K562 (cell line): ENCODE results near the gene SLC34A1. TPM values are rescaled to one million over a fixed set of nuclear protein-coding genes. Genes with fewer than 3 reads are reported as not detected.
A peak's percentile ranks its signal among the peaks of the same experiment; 100 is the strongest.

Source experiments
- ASH1L ChIP-seq: fragments of 450-650 bp; IDR thresholded peaks from 2 replicates; pipeline ENCODE4 v1.6.1; 2018; ENCODE audit warnings: borderline replicate concordance, mild to moderate bottlenecking, low read depth; ENCODE audit not compliant: partially characterized antibody
- CEBPG ChIP-seq, 3 experiments: fragments of 200-800 bp in 1 of 3; sonication (Bioruptor generic) in 1 of 3; sonication (generic) in 1 of 3; formaldehyde crosslinking in 1 of 3; IDR thresholded peaks in 2 of 3; conservative IDR thresholded peaks in 1 of 3; 2 replicates each; pipeline versions ENCODE4 v1.6.1 to v1.8.0; 2016 to 2022; ENCODE audit warnings: missing compliant biosample characterization in 2 of 3, missing genetic modification characterization in 2 of 3, mild to moderate bottlenecking in 1 of 3, missing genetic modification reagents in 1 of 3
- FOXA3 ChIP-seq, 2 experiments: fragments of 450-650 bp in 1 of 2; sonication (generic) in 1 of 2; formaldehyde crosslinking; IDR thresholded peaks in 1 of 2; conservative IDR thresholded peaks in 1 of 2; 2 replicates each; pipeline versions ENCODE4 v1.4.0 to v1.8.0; 2020 to 2022; ENCODE audit warnings: mild to moderate bottlenecking in 2 of 2, missing genetic modification reagents in 1 of 2
- PHF8 ChIP-seq: fragments of 200-600 bp; sonication (generic); IDR thresholded peaks from 2 replicates; pipeline ENCODE4 v1.6.1; 2012; ENCODE audit warnings: mixed run types, mild to moderate bottlenecking, inconsistent platforms, low read length, moderate library complexity, borderline replicate concordance
- RNF2 ChIP-seq: sonication (generic); IDR thresholded peaks from 2 replicates; pipeline ENCODE4 v1.6.1; 2016
- SMARCA5 ChIP-seq: fragments of 450-650 bp; IDR thresholded peaks from 2 replicates; pipeline ENCODE4 v1.6.1; 2016
- ZC3H11A ChIP-seq: IDR thresholded peaks from 2 replicates; pipeline ENCODE4 v1.6.1; 2012; ENCODE audit warnings: low read depth, low read length, improper control_type of control experiment
- ZFP30 ChIP-seq: fragments of 250-450 bp; sonication (Bioruptor Pico); IDR thresholded peaks from 2 replicates; pipeline ENCODE4 v1.8.0; 2022; ENCODE audit warnings: moderate library complexity, mild to moderate bottlenecking, inconsistent platforms, borderline replicate concordance
- ZNF165 ChIP-seq: fragments of 250-450 bp; sonication (Bioruptor Pico); IDR thresholded peaks from 2 replicates; pipeline ENCODE4 v1.4.0; 2020; ENCODE audit warnings: borderline replicate concordance
- ZNF232 ChIP-seq: sonication (generic); formaldehyde crosslinking; IDR thresholded peaks from 2 replicates; pipeline ENCODE4 v1.8.0; 2022; ENCODE audit warnings: mild to moderate bottlenecking, missing genetic modification reagents
- ZNF589 ChIP-seq: fragments of 200-800 bp; sonication (Bioruptor generic); IDR thresholded peaks from 2 replicates; pipeline ENCODE4 v1.6.1; 2016; ENCODE audit warnings: low read depth, missing genetic modification characterization, missing compliant biosample characterization
- polyA plus RNA-seq, 8 experiments: library from polyadenylated mRNA; depleted of rRNA in 4 of 8; stranded (reverse) in 5 of 8; unstranded in 3 of 8; fragments of >200 nt; fragmentation: Nextera tagmentation in 2 of 8; fragmentation: Illumina TruSeq in 1 of 8; extraction: Ambion mirVana in 2 of 8; extraction: Trizol in 1 of 8; gene quantifications; 2 replicates each; pipeline versions ENCODE4 v1.2.1 to v1.2.3, GENCODE V29; 2011 to 2014; ENCODE audit warnings: inconsistent platforms in 1 of 8, missing spikeins in 1 of 8
- total RNA-seq, 7 experiments: library from RNA; depleted of rRNA in 6 of 7; stranded (reverse); fragments of >200 nt in 6 of 7; fragmentation: Illumina TruSeq in 2 of 7; extraction: Trizol in 2 of 7; gene quantifications; 2 replicates each; pipeline versions ENCODE4 v1.2.1 to v1.2.3, GENCODE V29; 2011 to 2021; ENCODE audit warnings: low replicate concordance in 1 of 7
- TF ChIP-seq, protein P1 (sequence below): fragments of 250-450 bp; sonication (Bioruptor Pico); IDR thresholded peaks from 2 replicates; pipeline ENCODE4 v1.4.0; 2020; ENCODE audit warnings: mild to moderate bottlenecking
- TF ChIP-seq, protein P2 (sequence below): sonication (generic); IDR thresholded peaks from 2 replicates; pipeline ENCODE4 v1.6.1; 2016
- TF ChIP-seq, protein P3 (sequence below): fragments of 450-650 bp; formaldehyde crosslinking; IDR thresholded peaks from 2 replicates; pipeline ENCODE4 v1.4.0; 2020; ENCODE audit warnings: mild to moderate bottlenecking, moderate library complexity
- TF ChIP-seq, protein P4 (sequence below): sonication (generic); formaldehyde crosslinking; IDR thresholded peaks from 2 replicates; pipeline ENCODE4 v1.8.1; 2023; ENCODE audit warnings: mild to moderate bottlenecking, missing genetic modification reagents
- TF ChIP-seq, protein P5 (sequence below): fragments of 250-450 bp; sonication (Bioruptor Pico); IDR thresholded peaks from 2 replicates; pipeline ENCODE4 v1.9.0; 2021; ENCODE audit warnings: mild to moderate bottlenecking

SLC34A1 gene
- total and polyA plus RNA-seq, 9 of the 15 experiments (the other 6 are each of a cell fraction or from before 2014, with no cell fraction given), result not detected

DNA sequence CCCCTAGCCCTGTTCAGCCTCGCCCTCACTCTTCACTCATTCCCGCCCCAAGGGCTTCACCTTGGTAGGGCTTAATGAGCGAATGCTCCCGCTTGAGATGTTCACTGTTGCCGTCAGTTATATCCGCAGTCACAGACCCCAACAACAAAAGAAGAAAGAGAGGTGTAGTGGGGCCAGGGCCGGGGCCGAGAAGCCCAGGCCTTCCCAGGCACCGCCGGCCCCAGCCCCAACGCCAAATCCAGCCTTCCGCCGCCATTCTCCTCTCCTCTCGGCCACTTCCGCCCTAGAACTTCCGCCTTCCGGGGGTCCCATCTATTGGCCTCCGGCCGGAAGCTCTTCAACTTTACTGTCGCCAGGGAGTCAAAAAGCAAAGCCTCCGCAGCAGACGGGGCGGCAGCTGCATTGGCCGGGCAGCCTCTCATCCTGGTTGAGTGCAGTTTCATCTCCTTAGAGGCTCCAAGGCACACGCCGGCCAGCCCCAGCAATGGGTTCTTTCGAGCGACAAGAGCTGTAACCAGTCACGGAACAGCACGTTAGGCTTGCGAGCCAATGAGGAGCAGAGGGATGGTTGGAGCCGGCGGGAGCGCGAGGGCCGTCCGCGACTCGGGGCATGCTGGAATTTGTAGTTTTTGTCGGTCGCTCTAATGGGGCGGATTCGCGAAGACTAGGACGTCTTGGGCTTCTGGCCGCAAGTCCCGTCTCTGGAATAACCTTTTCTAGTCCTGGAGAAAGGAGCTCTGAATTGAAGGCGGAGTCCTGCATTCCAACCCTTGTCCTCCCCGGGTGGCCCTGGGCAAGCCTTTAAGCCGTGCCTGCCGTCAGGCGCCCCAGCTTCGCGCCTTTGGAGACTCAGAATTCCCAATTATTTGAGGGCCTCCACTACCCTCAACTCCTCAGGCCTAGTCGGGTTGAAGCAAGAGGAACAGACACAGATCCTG, 32.6 kb upstream of the SLC34A1 start, which contains the start of gene LMAN2 (continued):
- no peak for TF ChIP-seq CEBPG (CRISPR knock-in tag; IDR thresholded peaks at IDR 0.05)
- TF ChIP-seq CEBPG (tag; conservative IDR thresholded peaks at IDR 0.05 in 1 of 2, IDR thresholded peaks at IDR 0.05 in 1 of 2), result no peak
- TF ChIP-seq, protein P1, sequence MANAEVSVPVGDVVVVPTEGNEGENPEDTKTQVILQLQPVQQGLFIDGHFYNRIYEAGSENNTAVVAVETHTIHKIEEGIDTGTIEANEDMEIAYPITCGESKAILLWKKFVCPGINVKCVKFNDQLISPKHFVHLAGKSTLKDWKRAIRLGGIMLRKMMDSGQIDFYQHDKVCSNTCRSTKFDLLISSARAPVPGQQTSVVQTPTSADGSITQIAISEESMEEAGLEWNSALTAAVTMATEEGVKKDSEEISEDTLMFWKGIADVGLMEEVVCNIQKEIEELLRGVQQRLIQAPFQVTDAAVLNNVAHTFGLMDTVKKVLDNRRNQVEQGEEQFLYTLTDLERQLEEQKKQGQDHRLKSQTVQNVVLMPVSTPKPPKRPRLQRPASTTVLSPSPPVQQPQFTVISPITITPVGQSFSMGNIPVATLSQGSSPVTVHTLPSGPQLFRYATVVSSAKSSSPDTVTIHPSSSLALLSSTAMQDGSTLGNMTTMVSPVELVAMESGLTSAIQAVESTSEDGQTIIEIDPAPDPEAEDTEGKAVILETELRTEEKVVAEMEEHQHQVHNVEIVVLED (CRISPR knock-in tag), result peak; percentile 85
- TF ChIP-seq RNF2, result 0 out of 2 replicates have a peak, but pooled peaks have one; percentile 55
- no peak for TF ChIP-seq ZNF589
- no peak for TF ChIP-seq SMARCA5
- TF ChIP-seq PHF8, result peak; percentile 92
- TF ChIP-seq, protein P2, sequence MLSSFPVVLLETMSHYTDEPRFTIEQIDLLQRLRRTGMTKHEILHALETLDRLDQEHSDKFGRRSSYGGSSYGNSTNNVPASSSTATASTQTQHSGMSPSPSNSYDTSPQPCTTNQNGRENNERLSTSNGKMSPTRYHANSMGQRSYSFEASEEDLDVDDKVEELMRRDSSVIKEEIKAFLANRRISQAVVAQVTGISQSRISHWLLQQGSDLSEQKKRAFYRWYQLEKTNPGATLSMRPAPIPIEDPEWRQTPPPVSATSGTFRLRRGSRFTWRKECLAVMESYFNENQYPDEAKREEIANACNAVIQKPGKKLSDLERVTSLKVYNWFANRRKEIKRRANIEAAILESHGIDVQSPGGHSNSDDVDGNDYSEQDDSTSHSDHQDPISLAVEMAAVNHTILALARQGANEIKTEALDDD, result no peak
- TF ChIP-seq, protein P3, sequence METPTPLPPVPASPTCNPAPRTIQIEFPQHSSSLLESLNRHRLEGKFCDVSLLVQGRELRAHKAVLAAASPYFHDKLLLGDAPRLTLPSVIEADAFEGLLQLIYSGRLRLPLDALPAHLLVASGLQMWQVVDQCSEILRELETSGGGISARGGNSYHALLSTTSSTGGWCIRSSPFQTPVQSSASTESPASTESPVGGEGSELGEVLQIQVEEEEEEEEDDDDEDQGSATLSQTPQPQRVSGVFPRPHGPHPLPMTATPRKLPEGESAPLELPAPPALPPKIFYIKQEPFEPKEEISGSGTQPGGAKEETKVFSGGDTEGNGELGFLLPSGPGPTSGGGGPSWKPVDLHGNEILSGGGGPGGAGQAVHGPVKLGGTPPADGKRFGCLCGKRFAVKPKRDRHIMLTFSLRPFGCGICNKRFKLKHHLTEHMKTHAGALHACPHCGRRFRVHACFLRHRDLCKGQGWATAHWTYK (CRISPR knock-in tag), result 0 out of 2 replicates have a peak, but pooled peaks have one; percentile 41
- TF ChIP-seq, protein P4, sequence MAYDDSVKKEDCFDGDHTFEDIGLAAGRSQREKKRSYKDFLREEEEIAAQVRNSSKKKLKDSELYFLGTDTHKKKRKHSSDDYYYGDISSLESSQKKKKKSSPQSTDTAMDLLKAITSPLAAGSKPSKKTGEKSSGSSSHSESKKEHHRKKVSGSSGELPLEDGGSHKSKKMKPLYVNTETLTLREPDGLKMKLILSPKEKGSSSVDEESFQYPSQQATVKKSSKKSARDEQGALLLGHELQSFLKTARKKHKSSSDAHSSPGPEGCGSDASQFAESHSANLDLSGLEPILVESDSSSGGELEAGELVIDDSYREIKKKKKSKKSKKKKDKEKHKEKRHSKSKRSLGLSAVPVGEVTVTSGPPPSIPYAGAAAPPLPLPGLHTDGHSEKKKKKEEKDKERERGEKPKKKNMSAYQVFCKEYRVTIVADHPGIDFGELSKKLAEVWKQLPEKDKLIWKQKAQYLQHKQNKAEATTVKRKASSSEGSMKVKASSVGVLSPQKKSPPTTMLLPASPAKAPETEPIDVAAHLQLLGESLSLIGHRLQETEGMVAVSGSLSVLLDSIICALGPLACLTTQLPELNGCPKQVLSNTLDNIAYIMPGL, result peak; percentile 49; the same call in 1 of the 2 replicates
- 0 out of 2 replicates have a peak, but pooled peaks have one; percentile 31 for TF ChIP-seq ZNF165 (CRISPR knock-in tag)
- TF ChIP-seq, protein P5, sequence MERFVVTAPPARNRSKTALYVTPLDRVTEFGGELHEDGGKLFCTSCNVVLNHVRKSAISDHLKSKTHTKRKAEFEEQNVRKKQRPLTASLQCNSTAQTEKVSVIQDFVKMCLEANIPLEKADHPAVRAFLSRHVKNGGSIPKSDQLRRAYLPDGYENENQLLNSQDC (CRISPR knock-in tag), result 0 out of 2 replicates have a peak, but pooled peaks have one; percentile 48
- TF ChIP-seq ZFP30 (CRISPR knock-in tag), result no peak
- no peak for TF ChIP-seq ZNF232 (CRISPR knock-in tag)
- no peak for TF ChIP-seq FOXA3 (CRISPR knock-in tag; conservative IDR thresholded peaks at IDR 0.05 in 1 of 2, IDR thresholded peaks at IDR 0.05 in 1 of 2)
- TF ChIP-seq ZC3H11A, result no peak
- TF ChIP-seq ASH1L, result peak; percentile 96
